HG03159 (cell line): ENCODE measurements around the gene MYMX.
"Not testable (repeated sequence)": the region's sequence is repeated elsewhere in the genome, so short reads cannot be mapped to it uniquely, and the experiment has no call there.

Experiments
- ATAC-seq: cut with Tn5 transposase; IDR thresholded peaks from one replicate; pipeline ENCODE4 v1.9.1; 2021; ENCODE audit warnings: mild to moderate bottlenecking, moderate library complexity; ENCODE audit not compliant: unreplicated experiment

Gene MYMX

DNA sequence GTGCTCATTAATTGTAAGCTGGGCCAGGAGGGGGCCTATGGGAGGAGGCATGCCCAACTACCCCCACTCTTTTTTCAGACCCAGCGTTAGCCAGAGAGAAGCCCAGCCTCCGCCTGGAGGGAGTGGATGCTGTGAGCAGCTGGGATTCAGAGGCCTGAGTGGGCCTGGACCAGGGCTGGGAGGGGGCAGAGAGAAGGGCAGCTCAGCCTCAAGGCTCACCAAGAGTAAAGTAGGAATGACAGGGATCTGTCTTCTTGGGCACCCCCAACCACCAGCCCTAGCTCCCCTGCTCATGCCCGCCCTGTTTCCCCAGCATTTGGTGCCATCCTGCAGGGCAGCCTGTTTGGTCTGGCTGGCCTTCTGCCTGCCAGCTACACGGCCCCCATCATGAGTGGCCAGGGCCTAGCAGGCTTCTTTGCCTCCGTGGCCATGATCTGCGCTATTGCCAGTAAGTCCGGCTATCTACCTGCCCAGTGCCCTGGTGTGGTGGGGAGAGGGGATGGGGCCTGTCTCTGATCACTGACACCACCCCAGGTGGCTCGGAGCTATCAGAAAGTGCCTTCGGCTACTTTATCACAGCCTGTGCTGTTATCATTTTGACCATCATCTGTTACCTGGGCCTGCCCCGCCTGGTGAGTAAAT is 13.4 kb downstream of the MYMX start:
- ATAC-seq: no peak

DNA sequence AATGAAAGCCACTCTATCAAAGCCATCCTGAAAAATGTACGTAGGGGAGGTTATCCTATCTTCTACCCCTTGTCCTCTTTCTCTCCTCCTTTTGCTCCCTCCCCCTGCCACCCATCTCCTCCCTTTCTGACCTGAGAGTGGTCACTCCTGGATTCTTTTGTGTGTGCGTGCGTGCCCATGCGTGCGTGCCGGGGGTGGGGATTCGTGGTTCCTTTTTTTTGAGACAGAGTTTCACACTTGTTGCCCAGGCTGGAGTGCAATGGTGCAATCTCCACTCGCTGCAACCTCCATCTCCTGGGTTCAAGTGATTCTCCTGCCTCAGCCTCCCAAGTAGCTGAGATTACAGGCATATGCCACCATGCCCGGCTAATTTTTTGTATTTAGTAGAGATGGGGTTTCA is 14.7 kb downstream of the MYMX start:
- not testable (repeated sequence) for ATAC-seq

DNA sequence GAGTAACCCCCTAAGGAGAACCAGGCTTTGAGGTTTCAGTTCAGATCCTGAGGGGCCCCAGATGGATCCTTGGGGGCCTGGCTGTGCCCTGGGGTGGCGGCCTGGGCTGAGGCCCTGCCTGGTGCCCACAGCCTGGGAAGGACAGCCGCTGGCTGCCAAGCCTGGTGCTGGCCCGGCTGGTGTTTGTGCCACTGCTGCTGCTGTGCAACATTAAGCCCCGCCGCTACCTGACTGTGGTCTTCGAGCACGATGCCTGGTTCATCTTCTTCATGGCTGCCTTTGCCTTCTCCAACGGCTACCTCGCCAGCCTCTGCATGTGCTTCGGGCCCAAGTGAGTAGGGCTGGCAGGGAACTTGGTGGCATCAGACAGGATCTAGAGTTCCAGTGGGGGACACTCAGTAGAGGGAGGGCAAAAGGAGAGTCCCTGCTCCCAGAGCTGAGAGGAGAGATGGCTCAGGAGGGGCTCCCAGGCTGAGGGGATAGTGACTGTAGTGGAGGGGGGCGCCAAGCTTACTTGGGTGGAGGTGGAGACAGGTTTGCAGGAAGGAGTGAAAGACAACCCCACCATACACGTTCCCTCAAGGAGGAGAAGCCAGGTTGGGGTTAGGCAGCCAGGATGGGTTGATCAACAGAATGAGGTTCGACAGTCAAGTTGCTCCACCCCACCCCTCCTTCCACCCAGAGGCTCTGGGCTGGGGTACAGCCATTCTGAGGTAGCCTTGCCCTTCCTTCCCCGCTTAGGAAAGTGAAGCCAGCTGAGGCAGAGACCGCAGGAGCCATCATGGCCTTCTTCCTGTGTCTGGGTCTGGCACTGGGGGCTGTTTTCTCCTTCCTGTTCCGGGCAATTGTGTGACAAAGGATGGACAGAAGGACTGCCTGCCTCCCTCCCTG is 16.2 kb downstream of the MYMX start:
- no peak for ATAC-seq

DNA sequence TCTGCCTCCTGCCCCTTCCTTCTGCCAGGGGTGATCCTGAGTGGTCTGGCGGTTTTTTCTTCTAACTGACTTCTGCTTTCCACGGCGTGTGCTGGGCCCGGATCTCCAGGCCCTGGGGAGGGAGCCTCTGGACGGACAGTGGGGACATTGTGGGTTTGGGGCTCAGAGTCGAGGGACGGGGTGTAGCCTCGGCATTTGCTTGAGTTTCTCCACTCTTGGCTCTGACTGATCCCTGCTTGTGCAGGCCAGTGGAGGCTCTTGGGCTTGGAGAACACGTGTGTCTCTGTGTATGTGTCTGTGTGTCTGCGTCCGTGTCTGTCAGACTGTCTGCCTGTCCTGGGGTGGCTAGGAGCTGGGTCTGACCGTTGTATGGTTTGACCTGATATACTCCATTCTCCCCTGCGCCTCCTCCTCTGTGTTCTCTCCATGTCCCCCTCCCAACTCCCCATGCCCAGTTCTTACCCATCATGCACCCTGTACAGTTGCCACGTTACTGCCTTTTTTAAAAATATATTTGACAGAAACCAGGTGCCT is 16.9 kb downstream of the MYMX start:
- no peak for ATAC-seq

DNA sequence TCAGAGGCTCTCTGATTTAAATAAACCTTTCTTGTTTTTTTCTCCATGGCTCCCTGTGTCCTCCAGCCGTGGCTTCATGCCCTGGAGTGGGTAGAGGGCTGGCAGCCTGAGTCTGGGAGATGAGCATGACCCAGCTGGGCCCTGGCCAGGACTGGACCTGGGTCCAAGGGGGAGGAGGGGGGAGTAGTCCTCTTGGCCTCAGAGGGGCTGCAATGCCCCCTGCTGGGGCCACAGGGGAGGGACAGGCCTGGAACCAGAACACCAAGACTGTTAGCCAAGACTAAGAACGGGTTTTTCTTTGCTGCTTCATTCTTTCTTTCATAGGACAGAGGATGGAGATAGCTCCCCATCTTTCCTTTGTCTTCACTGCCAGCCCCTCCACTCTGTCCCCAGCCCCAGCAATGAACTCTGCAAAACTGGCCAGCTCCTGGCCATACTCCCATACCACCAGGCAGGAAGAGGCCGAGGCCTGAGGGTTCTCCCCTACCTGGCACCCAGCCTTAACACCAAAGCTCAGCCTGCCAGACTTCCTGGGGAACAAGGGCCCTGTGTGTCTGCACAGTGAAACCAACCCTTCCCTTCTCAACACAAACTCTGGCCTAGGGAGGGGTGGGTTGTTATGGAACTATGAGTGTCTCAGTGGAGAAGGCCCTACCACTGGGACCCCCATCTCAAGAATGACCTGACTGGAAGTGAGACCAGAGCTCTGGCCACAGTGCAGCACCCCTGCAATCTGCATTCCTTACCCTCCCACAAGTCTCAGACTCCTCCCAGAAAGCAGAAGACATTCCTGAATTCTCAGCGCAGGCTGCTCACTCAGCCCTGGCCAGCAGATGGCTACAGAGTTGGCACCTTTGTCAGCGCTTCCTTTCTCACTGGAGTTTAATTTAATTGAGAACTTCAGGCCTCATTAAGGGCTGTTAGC is 17.6 kb downstream of the MYMX start:
- ATAC-seq: no peak

DNA sequence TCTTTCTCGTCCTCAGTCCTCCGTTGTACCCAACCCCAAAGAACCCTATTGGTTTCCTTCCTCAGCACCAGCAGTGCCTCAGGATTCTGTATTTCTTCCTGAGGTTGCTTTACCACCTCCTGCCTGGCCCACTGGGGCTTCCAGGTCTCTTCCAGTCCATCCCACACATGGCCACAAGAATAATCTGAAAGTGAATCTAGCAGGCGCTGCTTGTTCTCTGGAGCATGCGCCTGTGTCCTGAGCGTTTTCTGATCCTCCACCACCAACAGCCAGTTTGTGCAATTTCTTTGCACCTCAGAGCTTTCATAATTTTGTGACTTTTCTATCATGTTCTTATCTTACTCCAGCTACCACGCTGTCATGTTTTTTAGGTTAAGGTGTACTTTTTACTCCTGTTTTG is 18.5 kb downstream of the MYMX start:
- no peak for ATAC-seq

DNA sequence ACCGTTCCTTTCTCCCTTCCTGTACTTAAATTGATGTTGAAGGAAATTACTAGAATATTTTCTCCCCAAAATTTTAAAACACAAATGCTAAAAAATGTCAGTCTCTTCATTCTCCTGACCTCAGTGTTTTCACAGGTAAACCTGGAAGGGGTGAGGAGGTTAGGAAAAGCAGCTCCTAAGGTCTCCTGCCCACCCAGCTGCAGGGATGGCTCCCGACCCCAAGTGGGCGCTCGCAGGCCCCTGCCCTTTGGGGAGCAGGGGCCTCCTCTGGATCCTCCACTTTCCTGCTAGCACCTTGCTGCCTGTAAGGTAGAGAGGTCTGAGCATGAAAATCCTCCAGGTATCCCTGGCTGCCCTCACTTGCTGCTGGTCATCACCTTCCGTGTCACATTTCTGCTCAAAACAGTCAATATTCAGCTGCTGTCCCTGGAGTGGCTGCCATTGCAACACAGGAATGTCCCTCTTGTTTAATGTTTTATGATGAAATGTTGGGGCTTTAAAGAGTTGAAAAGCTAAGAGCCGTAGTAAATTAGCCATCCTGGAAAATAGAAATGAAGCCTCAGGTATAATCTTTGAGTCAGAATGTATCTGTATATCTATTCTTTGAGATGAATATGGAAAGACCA is 19.3 kb downstream of the MYMX start:
- ATAC-seq: no peak

DNA sequence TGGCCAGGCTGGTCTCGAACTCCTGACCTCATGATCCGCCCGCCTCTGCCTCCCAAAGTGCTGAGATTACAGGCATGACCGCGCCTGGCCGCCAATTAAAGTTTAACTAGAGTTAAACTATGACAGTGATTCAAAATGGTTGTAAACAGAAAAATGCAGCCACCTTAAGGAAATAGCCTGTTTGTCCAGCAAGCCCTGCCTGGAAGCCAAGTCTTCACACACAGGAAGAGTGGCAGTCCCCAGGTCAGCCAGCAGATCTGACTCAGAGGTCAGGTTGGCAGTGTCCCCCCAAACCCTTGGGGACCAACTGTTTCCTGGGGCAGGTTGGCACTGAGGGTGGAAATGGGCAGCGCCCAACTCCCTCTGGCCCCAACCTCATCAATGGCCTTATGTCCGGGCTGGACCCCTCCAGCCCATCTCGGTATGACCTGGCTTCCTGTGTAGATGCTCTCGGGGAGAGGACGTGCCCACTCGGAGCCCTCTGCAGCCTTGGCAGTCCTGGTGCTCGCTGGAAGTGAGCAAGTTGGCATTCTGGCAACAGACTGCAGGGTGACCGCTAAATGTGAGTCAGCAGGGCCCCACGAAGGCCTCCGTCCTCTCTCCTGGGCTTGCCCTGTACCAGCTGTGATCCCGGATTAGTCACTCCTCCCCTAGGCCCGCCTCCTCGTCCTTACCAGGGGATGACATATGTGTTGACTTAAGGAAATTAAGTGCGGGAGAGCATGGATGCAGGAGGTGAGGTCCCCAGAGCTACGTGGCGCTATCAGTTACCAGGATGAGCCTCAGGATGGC is 20.5 kb downstream of the MYMX start:
- ATAC-seq: peak; percentile 55

DNA sequence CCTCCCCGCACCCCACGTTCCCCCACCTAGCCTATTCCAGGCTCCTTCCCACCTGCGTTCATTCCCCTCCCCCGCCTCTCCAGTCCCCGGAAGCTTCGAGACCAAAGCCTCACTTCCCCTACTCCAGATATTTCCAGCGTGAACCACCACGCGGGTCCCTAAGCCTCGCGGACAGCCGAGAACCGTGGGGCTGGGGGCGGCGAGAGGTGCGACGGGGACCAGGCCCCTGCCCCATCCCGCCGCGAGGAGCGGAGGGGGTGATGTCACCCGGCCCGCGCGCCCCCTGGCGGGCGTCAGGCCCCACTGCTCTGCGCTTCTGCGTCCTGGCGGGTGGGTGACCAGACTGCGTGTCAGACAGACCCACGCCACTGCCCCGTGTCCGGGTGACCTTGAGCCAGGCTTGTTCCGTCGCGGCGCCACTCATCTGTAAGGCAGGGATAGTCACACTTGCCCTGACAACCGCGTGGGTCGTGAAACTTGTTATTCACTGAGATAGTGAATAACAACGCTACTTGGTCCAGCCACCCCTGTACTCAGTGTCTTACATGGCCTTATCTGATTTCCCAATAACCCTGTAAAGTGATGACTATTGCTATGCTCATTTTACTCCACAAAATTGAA is 21.2 kb downstream of the MYMX start:
- ATAC-seq: peak; percentile 83

DNA sequence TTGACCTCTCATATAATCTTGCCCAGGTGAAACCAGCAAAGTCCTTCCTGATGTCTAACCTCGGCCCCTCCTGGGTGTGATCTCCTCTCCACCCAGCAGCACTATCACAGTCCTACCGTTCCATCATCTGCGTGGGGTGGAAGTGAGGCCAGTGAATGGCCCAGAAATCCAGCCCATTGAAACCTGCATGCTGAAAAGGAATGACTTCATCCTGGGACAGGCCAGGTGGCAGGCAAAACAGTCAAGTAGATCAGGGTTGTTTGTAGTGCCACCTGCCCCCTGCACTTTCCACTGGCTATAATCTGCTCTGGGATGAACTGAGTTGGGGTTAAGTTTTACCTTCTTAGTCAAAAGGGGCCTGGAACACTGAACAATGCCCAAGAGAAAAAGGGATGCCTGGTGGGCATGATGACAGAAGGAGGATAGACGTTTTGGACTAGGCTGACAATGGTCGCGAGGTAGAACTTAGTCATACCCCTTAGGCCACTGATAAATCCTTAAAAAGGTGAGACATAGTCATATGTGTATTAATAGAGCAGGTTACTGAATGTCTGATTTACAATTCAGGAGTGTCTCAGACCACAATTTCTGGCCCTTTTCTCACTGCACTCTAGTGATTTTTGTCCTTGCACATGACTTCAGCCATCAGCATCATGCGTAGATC is 22.1 kb downstream of the MYMX start:
- no peak for ATAC-seq

DNA sequence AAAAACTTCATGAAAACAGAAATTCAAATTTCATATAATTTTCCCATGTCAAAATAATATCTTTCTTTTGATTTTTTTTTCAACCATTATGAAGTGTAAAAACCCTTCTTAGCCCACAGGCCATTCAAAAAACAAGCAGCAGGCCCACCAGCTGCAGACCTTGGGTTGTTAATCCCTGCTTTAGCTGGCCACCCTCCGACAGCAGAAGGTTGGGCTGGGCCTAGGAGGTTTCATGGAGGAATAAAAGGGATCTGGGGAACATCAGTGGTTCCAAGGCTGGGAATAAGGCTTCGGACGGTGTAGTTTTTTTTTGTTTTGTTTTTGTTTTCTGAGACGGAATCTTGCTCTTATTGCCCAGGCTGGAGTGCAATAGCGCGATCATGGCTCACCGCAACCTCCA is 26.6 kb downstream of the MYMX start:
- ATAC-seq: no peak

DNA sequence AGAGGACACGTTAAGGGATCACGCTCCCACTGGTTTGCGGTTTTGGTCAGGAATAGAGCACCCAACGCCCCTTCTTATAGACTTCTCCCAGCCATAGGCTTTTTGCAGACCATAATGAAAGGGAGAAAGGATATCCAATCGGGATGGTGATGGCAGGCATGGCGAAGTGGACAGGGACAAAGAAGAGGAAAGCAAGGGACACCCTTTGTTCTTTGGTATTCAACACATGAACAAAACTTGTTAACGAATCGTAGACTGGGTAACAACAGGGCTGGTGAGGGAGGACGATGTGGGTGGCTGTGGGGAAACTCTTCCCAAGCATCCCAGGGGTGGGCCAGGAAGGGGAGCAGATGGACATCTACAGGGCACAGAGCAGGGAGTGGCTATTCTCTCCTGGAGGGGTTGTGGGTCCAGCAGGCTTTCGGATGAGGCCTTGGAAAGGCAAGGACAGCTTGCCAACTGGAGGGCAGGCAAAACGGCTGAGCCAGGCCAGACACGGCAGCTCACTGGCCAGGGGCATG is 28.7 kb downstream of the MYMX start:
- ATAC-seq: no peak

DNA sequence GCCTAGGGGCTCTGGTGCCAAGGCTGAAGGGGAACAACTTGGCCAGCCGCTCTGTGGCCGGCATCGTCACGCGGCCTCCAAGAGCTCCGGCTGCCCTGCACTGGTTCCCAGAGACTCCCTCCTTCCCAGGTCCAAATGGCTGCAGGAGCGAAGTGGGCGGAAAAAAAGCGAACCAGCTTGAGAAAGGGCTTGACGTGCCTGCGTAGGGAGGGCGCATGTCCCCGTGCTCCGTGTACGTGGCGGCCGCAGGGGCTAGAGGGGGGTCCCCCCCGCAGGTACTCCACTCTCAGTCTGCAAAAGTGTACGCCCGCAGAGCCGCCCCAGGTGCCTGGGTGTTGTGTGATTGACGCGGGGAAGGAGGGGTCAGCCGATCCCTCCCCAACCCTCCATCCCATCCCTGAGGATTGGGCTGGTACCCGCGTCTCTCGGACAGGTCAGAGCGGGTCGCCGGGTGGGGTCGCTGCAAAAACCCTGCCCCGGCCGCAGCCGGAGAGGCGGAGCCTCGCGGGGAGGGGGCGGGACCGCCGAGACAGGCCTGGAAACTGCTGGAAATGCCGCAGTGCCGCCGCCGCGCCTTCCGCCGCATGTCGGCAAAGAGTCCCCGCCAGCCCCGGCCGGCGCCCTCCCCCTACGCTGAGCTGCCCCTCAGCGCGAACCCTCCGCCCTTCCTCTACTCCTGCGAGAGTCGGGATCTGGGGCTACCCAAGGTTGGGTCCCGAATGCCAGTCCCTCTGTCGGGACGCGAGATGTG is 29.4 kb downstream of the MYMX start:
- ATAC-seq: peak; percentile 38

DNA sequence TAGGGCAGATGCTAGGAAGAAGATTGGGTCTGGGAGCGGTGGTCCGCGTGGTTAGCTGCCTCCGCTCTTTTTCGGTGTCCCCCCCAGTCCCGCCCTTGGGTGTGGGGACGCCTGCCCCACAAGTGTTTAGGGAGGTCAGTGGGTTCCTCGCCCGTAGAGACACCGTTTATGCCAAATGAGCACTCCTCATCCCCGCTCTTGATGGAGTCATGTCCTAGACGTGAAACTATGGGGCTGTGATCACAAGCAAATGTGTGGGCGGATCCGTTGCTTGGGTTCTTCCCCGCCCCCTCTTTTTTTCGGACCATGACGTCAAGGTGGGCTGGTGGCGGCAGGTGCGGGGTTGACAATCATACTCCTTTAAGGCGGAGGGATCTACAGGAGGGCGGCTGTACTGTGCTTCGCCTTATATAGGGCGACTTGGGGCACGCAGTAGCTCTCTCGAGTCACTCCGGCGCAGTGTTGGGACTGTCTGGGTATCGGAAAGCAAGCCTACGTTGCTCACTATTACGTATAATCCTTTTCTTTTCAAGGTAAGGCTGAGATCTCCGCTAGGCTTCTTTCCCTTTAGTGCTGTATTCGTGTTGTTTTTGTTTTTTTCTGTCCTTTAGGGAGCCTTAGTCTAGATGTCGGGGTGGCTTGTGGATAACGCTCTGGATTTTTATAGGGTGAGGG is 30.1 kb downstream of the MYMX start, which contains the start of gene HSP90AB1:
TSS of gene HSP90AB1 (plus strand) at position 439 of the 675 bp plus-strand sequence. CDS start 1,529 bp downstream, outside the sequence.
- ATAC-seq: peak; percentile 68

DNA sequence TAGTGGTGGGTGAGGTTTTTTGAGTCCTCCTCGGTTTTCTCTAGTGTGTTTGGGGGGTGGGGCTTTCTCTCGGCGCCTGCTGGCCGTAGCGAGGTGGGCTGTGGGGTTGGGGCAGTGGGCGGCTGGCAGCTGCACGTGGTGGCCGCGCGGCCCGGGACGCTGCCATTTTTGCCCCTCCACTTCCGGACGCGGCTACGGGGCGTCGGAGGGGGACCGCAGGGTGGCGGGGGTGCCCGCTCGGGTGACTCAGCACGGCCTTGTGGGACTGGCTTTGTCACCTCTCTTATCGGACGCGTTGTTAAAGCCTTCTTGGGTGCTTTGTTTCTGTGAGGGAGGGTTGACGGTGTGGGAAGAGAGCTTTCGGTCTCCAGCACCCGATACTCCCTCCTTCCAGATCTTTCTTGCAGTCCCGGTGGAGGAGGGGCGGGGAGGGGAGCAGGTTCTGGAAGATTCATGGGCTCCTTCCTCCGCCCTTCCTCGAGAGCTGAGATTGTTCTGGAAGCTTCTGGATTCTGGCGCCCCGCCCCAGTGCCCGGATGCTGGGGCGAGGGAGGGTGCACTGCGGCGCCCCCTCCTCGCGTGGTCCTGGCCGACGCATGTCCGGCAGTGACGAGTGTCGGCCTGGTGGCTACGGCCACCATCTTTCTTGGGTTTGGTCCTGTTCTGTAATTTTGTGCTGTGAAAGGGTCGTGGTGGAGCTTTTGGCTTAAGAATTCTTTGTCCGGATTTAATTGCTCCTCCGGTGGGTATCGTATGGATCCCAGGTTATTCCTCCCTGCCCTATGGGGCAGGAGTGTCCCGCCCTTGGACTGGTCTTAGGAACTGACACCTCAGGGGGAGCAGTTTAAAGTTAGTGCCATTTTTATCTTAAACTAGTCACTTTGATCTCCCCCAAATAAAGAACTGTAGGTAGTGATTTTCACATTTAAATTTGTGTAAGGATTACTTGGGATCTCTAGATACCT is 30.9 kb downstream of the MYMX start:
- peak; percentile 34 for ATAC-seq

DNA sequence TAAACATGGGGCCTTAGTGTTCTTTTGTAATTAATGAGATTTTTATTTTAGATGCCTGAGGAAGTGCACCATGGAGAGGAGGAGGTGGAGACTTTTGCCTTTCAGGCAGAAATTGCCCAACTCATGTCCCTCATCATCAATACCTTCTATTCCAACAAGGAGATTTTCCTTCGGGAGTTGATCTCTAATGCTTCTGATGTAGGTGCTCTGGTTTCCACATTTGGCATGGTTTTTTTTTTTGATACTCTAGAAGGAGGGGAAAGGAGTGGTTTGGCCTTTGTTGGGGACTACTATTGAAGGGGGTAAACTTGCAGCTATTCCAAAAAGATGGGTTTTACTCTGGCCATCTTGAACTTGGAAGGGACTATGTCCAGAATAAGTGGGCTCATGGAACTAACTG is 31.9 kb downstream of the MYMX start:
- ATAC-seq: no peak
